GM21825 (cell line): Measurements from ENCODE around the gene REXO2.

Source experiments
- ATAC-seq: cut with Tn5 transposase; IDR thresholded peaks from one replicate; pipeline ENCODE4 v1.9.1; 2021; ENCODE audit warnings: mild to moderate bottlenecking, moderate library complexity; ENCODE audit not compliant: unreplicated experiment

The REXO2 gene

DNA sequence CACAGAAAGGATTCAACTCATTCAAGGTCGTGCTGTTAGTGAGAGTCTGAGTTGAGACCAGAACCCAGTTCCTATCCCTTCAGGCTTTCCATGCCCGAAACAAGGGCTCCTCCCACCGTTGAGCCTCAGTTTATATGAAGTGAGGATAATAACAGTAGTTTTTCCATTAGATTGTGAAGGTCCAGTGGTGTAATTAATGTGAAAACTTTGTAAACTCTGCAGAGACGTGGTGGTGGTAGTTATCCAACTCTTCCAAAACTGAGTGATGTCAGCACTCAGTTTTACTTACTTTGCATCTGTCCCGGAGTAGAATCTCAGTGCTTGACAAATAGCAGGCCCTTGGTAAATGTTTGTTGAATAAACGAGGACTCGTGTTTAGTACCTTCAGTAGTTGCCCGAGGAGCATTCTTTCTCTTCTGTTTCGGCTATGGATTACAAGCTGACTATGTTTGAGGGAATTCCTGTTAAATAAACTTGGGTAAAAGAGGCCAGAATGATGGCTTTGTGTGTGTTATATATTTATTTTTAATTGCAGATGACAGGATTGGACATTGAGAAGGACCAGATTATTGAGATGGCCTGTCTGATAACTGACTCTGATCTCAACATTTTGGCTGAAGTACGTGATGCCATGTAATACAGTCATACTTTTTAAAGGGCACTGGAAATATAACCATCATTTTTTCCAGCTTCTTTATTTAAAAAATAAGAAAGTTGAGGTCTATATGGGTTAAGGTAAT, 1.0 kb downstream of the REXO2 start:
- no peak for ATAC-seq

DNA sequence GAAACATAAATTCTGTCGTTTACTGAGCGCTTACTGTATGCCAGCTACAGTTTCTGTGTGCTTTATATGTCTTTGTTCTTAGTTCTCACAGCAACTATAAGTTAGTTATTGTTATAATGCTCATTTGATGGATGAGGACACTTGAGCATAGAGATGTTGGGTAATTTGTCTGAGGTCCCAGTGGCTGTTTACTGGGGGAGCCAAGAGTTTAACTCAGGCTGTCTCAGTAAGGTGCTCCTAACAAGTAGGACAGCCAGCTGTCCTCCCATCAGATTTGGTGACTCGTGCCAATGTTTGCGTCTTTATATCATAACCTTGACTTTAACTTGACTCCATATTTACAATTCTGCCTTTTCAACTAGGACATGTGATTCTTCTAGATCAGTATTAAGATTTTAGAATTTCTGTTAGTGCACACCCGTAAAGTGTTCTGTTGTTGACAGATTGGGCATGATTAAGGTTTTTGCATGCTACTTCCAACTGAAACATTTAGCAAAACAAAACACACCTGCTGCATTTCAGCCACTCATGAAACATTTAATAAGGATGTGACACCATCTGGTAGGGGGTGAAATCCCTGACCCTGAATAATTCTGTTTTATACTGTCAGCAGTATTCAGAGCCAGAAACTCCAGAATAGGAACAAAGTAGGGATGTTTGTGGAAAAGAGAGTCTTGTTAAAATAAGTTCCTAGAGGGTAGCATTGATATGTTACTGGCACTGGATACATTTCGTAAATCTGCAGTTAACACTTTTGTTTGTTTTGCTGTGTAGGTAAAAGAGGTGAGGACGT, 1.9 kb downstream of the REXO2 start:
- ATAC-seq = no peak

DNA sequence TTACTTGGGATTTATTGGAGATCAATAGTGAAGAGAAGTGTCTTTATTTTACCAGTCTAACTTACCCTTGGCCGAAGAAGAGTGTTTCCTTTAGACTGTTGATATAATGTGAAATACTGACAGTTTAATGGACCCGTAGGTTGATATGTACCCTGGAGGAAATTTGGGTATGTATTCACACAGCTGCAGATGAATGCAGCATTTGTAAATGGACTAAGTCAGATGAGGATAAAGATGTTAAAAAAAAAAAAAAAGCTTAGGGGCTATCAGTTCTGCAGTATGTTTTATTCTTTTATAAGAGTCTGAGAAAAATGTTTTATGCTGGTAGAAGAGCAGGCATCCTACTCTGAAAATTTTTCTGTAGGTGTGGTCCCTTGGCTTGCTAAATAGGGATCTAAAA, 2.7 kb downstream of the REXO2 start:
- ATAC-seq = no peak

DNA sequence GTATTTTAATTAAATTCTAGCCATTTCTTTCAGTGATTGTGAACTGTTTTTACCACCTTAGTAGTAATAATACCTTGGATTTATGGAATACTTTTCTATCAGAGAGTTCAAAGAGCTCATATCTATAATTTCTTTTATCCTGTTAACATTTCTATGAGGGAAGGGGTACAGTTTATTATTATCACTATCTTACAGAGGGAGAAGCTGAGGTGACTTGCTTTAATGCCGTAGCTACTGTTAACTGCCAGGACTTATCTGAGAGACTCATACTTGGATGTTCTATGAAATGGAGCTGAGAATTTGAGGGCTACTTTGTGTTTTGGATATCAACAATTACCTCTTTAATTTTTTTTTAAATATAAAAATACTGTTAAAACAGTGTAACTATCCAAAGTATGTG, 3.3 kb downstream of the REXO2 start:
- no peak for ATAC-seq

DNA sequence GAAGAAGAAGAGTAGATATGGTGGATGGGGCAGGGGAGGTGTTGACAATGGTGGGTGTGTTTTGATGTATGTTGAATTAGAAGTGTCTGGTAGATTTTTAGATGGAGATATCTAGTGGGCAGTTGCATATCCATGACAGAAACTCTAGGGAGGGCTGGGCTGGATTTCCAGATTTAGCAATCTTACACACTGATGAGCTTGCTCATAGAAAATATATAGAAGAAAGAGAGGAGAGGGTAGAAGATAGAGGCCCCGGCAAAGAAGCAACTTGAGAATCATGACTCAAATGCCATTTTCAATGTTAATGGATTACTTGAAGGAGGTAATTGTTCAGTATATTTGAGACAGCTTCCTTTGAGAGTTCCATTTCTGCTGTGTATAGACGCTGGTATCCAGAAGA, 8.2 kb downstream of the REXO2 start:
- no peak for ATAC-seq

DNA sequence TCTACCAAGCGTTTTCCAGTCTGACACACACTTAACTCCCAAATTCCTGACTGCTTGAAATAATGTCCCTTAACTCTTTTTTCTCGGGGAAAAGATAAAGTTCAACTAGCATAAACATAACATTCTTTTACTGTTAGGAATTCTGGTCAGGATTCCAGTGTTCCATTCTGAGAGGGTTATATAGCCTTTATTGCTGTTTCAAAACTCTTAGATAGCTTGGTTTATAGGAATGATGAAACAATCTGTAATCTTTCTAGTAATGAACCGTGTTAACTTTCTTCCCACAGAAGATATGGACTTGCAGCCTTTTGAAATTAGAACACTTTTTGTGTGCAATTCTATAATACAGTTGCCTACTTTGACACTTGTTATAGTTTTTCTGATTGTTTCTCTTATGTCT, 8.6 kb downstream of the REXO2 start:
- no peak for ATAC-seq

DNA sequence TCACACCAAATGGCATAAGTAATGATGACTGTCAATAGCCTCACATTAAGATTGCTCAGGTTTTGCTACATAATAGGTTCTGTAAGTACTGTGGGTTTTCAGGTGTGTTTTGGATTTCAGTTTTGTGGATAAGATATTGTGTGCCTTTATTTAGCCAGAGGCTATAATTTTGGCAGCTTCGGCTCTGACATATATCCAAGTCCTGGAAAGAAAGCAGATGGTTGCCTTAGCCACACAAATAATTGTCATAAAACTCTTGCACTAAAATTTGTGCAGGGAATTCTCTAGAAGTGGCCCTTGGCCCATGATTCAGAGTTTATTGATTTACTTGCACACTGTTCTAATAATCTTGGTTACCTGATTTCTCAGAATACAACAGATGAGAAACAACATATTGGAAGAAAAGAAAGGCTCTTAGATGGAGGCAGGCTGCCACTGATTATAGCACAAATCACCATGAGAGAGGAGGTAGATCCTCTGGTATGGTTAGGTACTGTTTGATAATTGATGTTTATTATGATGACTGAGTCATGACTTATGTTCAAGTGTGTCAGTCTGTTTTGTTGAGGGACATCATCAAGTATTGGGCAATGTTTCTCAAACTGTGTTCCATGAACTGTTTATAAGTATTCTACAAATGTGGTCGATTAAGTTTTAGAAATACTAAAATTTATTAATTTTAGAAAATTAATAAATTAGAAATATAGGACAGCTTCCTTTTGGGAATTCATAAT, 9.6 kb downstream of the REXO2 start:
- no peak for ATAC-seq

DNA sequence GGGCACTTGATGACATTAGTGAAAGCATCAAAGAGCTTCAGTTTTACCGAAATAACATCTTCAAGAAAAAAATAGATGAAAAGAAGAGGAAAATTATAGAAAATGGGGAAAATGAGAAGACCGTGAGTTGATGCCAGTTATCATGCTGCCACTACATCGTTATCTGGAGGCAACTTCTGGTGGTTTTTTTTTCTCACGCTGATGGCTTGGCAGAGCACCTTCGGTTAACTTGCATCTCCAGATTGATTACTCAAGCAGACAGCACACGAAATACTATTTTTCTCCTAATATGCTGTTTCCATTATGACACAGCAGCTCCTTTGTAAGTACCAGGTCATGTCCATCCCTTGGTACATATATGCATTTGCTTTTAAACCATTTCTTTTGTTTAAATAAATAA, 10.6 kb downstream of the REXO2 start:
- no peak for ATAC-seq

DNA sequence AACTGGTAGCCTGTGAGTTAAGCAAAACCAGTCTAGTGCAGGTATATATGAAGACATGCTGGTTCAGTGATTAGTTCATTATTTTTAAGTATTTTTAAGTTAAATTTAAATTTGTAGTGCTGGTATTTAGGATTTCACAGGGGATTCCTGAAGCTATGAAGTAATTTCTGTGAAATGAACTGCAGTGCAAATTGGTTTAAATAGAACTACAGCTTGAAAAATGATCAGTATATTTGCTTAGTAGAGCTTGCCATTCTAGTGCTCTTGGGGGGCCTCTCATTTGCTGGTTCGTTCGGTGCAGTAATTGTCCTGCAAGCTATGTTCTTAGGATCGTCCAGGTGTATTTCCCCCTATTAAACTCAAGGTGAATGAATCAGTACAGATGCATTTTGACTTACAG, 13.1 kb downstream of the REXO2 start:
- ATAC-seq = no peak

DNA sequence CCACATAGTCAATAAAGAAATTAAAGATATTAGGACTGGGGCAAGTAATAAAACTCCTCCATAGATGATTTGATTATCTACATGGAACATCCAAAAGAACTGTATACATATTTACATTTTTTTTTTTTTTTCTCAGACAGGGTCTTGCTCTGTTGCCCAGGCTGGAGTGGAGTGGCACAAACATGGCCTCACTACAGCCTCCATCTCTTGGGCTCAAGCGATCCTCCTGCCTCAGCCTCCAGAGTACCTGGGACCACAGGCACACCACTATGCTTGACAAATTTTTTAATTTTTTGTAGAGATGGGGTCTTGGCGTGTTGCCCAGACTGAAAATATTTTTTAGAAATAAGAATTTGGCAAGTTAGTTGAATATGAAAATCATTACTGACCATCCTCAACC, 24.7 kb downstream of the REXO2 start:
- ATAC-seq = no peak

DNA sequence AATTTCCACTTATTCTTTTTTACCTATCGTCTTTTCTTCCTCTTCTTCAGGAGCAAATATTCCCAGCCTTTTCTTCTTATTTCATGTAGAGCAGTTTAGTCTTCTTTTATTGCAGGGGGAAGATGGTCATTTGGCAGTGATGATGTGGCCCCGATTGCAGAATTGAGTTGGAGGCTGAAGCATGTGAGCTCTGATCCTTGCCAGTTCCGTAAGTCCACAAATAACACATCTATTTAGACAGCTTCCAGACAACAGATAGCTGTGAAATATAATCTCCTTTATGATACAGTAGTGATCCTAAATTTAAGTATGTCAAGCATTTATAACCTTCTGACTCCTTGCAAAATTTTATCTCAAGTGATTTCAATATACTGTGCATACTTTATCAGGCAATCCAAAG, 27.5 kb downstream of the REXO2 start:
- no peak for ATAC-seq

DNA sequence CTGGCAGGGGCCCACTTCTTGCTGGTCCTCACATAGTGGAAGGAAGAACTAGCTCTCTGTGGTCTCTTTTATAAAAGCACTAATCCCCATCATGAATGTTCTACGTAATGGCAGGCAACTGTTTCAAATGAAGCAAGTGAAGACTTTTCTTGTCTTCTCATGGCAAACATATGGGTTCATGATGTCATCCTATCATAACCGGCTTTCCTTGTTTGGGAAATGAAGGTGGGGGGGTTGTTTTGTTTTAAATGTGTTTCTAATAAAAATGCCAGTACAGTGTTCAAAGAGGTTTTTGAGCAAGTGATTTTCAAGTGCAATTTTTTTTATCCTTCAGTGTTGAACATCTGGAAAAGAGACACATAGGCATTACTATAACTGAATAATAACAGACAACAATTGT, 33.4 kb downstream of the REXO2 start:
- no peak for ATAC-seq

DNA sequence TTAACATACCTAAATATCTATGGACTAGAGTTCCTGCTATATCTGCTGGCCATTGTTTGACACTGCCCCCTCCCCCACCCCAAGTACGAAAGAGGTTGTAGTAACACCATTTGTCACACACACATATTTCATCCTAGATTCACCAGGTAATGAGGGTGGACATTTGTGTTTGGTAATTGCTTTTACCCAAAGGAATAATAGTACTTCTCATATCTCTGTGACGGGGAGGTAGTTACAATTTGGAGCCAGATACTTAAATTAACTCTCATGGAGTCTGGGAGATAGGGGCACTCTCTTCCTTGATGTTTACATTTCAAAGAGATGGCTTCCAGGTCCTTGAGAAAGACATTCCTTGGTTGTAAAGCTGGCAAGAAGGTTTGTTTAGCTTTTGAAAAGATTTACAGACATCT, 38.7 kb downstream of the REXO2 start:
- no peak for ATAC-seq

DNA sequence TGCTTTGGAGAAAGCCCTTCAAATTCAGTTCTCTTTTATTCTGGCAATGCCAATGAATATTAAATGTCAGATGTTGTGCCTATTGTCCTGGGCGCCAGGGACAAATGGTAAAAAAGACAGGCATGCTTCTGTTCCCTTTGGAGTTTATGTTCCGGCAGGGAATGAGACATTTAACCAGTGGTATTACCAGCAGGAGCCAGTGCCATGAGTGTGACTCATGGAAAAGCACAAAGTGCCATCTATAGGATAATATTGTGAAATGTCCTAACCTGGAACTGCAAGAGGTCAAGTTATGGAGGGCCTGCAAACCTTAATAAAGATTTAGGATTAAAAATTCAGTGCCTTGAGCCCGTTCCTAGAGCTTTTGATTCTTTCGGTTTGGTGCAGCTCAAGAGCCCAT, 39.5 kb downstream of the REXO2 start:
- ATAC-seq = no peak

DNA sequence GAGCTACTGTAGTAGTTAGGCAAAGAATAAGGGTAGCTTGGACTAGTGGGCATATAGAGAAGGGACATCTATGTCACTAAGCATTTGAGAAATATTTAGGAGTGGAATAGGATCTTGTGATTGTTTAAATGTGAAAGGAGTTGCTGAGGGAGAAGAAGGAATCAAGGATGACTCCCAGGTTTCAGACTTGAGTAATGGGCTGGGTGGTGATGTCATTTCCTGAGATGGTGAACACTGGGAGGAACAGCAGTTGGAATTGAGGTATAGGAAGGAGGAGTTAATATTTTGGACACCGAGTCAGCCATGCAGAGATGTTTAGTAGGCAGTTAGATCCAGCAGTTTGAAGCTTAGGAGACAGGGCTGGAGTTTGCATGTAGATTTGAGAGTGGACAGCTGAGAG, 40.1 kb downstream of the REXO2 start:
- no peak for ATAC-seq

DNA sequence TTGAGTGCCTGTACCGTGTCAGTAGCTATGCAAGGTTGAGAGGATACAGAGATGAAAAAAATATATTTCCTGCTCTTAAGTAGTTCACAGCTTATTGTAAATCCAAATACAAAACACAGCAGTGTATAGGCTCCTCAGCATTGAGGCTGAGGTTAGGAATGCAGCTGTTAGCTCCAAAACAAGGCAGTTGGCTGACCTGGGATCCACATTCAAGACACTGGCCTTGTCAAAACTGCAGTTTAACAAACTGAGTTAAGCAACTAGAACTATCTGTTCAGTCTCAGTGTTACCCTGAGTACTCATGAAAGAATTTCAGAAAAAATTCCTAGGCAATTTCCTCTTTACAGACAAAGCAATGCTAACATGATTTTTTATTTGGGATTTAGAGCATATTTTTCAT, 42.8 kb downstream of the REXO2 start:
- ATAC-seq = no peak

DNA sequence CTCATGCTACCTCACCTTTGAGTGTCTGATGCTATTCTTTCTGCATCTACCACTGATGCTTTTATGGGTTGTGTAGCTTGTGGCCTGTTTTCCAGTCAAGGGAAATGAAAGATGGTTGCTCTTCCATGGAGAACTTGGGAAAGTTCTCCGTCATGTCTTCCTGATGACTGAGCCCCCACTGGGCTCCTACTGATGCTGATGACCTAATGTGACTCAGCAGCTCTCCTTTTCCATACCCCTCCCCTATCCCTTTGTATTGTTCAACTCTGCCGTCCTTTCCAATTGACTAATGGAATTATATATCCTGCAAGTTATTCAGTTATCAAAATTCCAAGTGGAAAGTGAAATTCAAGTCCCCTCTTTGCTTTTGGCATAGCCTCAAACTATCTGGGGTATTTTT, 44.7 kb downstream of the REXO2 start:
- ATAC-seq = no peak

DNA sequence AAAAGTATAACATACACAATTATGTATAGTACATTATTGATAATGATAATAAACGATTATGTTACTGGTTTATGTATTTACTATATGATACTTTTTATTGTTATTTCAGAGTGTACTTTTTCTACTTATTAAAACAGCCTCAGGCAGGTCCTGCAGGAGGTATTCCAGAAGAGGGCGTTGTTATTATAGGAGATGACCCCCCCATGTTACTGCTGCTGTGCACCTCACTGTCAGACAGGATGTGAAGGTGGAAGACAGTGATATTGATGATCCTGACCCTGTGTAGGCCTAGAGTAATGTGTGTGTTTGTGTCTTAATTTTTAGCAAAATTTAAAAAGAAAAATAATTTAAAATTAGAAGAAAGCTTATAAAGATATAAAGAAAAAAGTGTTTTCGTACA, 57.6 kb downstream of the REXO2 start:
- no peak for ATAC-seq

DNA sequence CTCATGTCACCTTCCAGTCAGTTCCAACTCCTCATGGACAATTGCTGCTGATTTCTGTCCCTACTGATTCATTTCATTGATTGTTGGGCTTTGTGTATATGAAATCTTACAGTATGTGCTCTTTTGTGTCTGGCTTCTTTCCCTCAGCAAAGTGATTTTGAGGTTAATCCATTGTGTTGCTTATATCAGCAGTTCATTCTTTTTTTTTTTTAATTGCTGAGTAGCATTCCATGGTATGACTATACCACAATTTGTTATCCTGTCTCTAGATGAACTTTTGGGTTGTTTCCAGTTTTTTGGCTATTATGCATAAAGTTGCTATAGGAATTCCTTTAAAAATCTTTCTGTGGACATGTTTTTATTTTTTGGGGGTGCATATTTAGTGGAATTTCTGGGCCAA, 60.5 kb downstream of the REXO2 start:
- no peak for ATAC-seq
